ENCODE measurements around the gene ELAVL2.

ELAVL2 gene

GRCh38 chr9:23665635-23666034 lies 160.4 kb downstream of the ELAVL2 start:
- TF ChIP-seq CTCF (IDR thresholded peaks at IDR 0.05; ENCODE audit: low read length) (no peak), EZH2 (IDR thresholded peaks at IDR 0.05; ENCODE audit: borderline replicate concordance, low read length) (no peak)
- no peaks in the 10 kb centered on the region for H3K4me1 ChIP-seq (ENCODE audit: insufficient read depth, low read length, severe bottlenecking)
- no peaks in the 10 kb centered on the region for H3K79me2 ChIP-seq (ENCODE audit: insufficient read depth, low read length)
- no peaks in the 10 kb centered on the region for H3K9me2 ChIP-seq (ENCODE audit: low read depth, low read length)
- H4K20me1 ChIP-seq (ENCODE audit: insufficient read depth, low read length), result no peaks in the 10 kb centered on the region
- no peak overlapping the region for H3K9ac ChIP-seq (ENCODE audit: low read length)
- H3F3A ChIP-seq (ENCODE audit: insufficient read depth, low read length), result no peaks in the 10 kb centered on the region
- no peak overlapping the region for H3K27ac ChIP-seq (ENCODE audit: low read depth, low read length, poor library complexity, severe bottlenecking)
- H3K36me3 ChIP-seq (ENCODE audit: insufficient read depth, low read length), result no peaks in the 10 kb centered on the region
- H3K9me3 ChIP-seq (ENCODE audit: low read length), result no peaks in the 10 kb centered on the region
- no peak overlapping the region for H2AFZ ChIP-seq (ENCODE audit: low read length)
- H3K4me2 ChIP-seq (ENCODE audit: low read length), result no peak overlapping the region
- no peak overlapping the region for H3K4me3 ChIP-seq (ENCODE audit: low read depth, low read length, poor library complexity, severe bottlenecking)
- H3K27me3 ChIP-seq (ENCODE audit: insufficient read depth, low read length), result no peaks in the 10 kb centered on the region

- Histone ChIP-seq H3K4me1 (ENCODE audit: insufficient read depth, low read length, severe bottlenecking) (no peaks in the 10 kb centered on the region), H3K4me3 (ENCODE audit: low read depth, low read length, poor library complexity, severe bottlenecking) (no peak overlapping the region), H3K4me2 (ENCODE audit: low read length) (no peak overlapping the region), H3K9ac (ENCODE audit: low read length) (no peak overlapping the region), H3K27me3 (ENCODE audit: insufficient read depth, low read length) (no peaks in the 10 kb centered on the region), H3K27ac (ENCODE audit: low read depth, low read length, poor library complexity, severe bottlenecking) (no peak overlapping the region), H3K79me2 (ENCODE audit: insufficient read depth, low read length) (no peaks in the 10 kb centered on the region), H4K20me1 (ENCODE audit: insufficient read depth, low read length) (no peaks in the 10 kb centered on the region), H3K9me2 (ENCODE audit: low read depth, low read length) (no peaks in the 10 kb centered on the region), H3K9me3 (ENCODE audit: low read length) (no peaks in the 10 kb centered on the region), H2AFZ (ENCODE audit: low read length) (no peak overlapping the region), H3F3A (ENCODE audit: insufficient read depth, low read length) (no peaks in the 10 kb centered on the region), H3K36me3 (ENCODE audit: insufficient read depth, low read length) (no peaks in the 10 kb centered on the region)
- no peak for TF ChIP-seq EZH2 (IDR thresholded peaks at IDR 0.05; ENCODE audit: borderline replicate concordance, low read length)
These were observed 161.0 kb downstream of the ELAVL2 start for GRCh38 chr9:23665051-23665450.

GRCh38 chr9:23663946-23664345 lies 162.1 kb downstream of the ELAVL2 start:
- Histone ChIP-seq H3K9me3 (ENCODE audit: low read length) (no peaks in the 10 kb centered on the region), H3K27ac (ENCODE audit: low read depth, low read length, poor library complexity, severe bottlenecking) (no peak overlapping the region), H2AFZ (ENCODE audit: low read length) (no peak overlapping the region), H3K27me3 (ENCODE audit: insufficient read depth, low read length) (no peaks in the 10 kb centered on the region), H3K36me3 (ENCODE audit: insufficient read depth, low read length) (no peaks in the 10 kb centered on the region), H3K4me2 (ENCODE audit: low read length) (no peak overlapping the region), H3K9ac (ENCODE audit: low read length) (no peak overlapping the region), H3K4me3 (ENCODE audit: low read depth, low read length, poor library complexity, severe bottlenecking) (no peak overlapping the region), H4K20me1 (ENCODE audit: insufficient read depth, low read length) (no peaks in the 10 kb centered on the region), H3K4me1 (ENCODE audit: insufficient read depth, low read length, severe bottlenecking) (no peaks in the 10 kb centered on the region), H3K9me2 (ENCODE audit: low read depth, low read length) (no peaks in the 10 kb centered on the region), H3F3A (ENCODE audit: insufficient read depth, low read length) (no peaks in the 10 kb centered on the region), H3K79me2 (ENCODE audit: insufficient read depth, low read length) (no peaks in the 10 kb centered on the region)
- no peak for TF ChIP-seq EZH2 (IDR thresholded peaks at IDR 0.05; ENCODE audit: borderline replicate concordance, low read length)

GRCh38 chr9:23663536-23663935 lies 162.5 kb downstream of the ELAVL2 start:
- Histone ChIP-seq H3K36me3 (ENCODE audit: insufficient read depth, low read length) (no peaks in the 10 kb centered on the region), H2AFZ (ENCODE audit: low read length) (no peak overlapping the region), H4K20me1 (ENCODE audit: insufficient read depth, low read length) (no peaks in the 10 kb centered on the region), H3F3A (ENCODE audit: insufficient read depth, low read length) (no peaks in the 10 kb centered on the region), H3K9me3 (ENCODE audit: low read length) (no peaks in the 10 kb centered on the region), H3K9ac (ENCODE audit: low read length) (no peak overlapping the region), H3K27ac (ENCODE audit: low read depth, low read length, poor library complexity, severe bottlenecking) (no peak overlapping the region), H3K9me2 (ENCODE audit: low read depth, low read length) (no peaks in the 10 kb centered on the region), H3K27me3 (ENCODE audit: insufficient read depth, low read length) (no peaks in the 10 kb centered on the region), H3K4me2 (ENCODE audit: low read length) (no peak overlapping the region), H3K4me1 (ENCODE audit: insufficient read depth, low read length, severe bottlenecking) (no peaks in the 10 kb centered on the region), H3K4me3 (ENCODE audit: low read depth, low read length, poor library complexity, severe bottlenecking) (no peak overlapping the region), H3K79me2 (ENCODE audit: insufficient read depth, low read length) (no peaks in the 10 kb centered on the region)
- TF ChIP-seq EZH2 (IDR thresholded peaks at IDR 0.05; ENCODE audit: borderline replicate concordance, low read length), result no peak
- no peak for TF ChIP-seq CTCF (IDR thresholded peaks at IDR 0.05; ENCODE audit: low read length)
